HepG2 (cell line): Measurements from ENCODE around the gene GAL3ST2. TPM values are rescaled to one million over a fixed set of nuclear protein-coding genes. Genes with fewer than 3 reads are reported as not detected.

Source experiments
- ARNT ChIP-seq: fragments of 450-650 bp; IDR thresholded peaks from 2 replicates; pipeline ENCODE4 v1.6.1; 2017
- CENPT ChIP-seq: sonication (generic); formaldehyde crosslinking; IDR thresholded peaks from 2 replicates; pipeline ENCODE4 v1.8.0; 2022; ENCODE audit warnings: low read depth, mild to moderate bottlenecking, moderate library complexity, missing genetic modification reagents
- CERS6 ChIP-seq: sonication (generic); formaldehyde crosslinking; IDR thresholded peaks from 2 replicates; pipeline ENCODE4 v1.5.0; 2020; ENCODE audit warnings: missing genetic modification reagents
- DNMT3B ChIP-seq: conservative IDR thresholded peaks from 2 replicates; pipeline ENCODE4 v1.6.1; 2016; ENCODE audit warnings: missing biosample characterization, control low read depth
- DR1 ChIP-seq: sonication (generic); formaldehyde crosslinking; IDR thresholded peaks from 2 replicates; pipeline ENCODE4 v1.8.0; 2021; ENCODE audit warnings: mild to moderate bottlenecking, missing genetic modification reagents, inconsistent platforms
- ETV6 ChIP-seq: sonication (generic); formaldehyde crosslinking; conservative IDR thresholded peaks from 2 replicates; pipeline ENCODE4 v1.4.0; 2020; ENCODE audit warnings: missing genetic modification reagents
- FOXP4 ChIP-seq: sonication (generic); formaldehyde crosslinking; IDR thresholded peaks from 2 replicates; pipeline ENCODE4 v1.4.0; 2020; ENCODE audit warnings: missing genetic modification reagents
- HDAC6 ChIP-seq: fragments of 200-600 bp; sonication (generic); IDR thresholded peaks from 2 replicates; pipeline ENCODE4 v1.7.0; 2017; ENCODE audit warnings: mild to moderate bottlenecking, antibody characterized with exemption, low read length, low read depth
- HMGA1 ChIP-seq: sonication (generic); formaldehyde crosslinking; conservative IDR thresholded peaks from 2 replicates; pipeline ENCODE4 v1.4.0; 2020; ENCODE audit warnings: missing genetic modification reagents
- MXD4 ChIP-seq: IDR thresholded peaks from 2 replicates; pipeline ENCODE4 v1.6.1; 2016; ENCODE audit warnings: mild to moderate bottlenecking, missing biosample characterization, missing genetic modification reagents
- STAG1 ChIP-seq: sonication (generic); formaldehyde crosslinking; IDR thresholded peaks from 2 replicates; pipeline ENCODE4 v1.4.0; 2020; ENCODE audit warnings: missing genetic modification reagents
- STAT5B ChIP-seq: sonication (generic); formaldehyde crosslinking; IDR thresholded peaks from 2 replicates; pipeline ENCODE4 v1.4.0; 2020; ENCODE audit warnings: missing genetic modification reagents
- THYN1 ChIP-seq: sonication (generic); formaldehyde crosslinking; IDR thresholded peaks from 2 replicates; pipeline ENCODE4 v1.8.1; 2023; ENCODE audit warnings: low read depth, mild to moderate bottlenecking, moderate library complexity, missing genetic modification reagents, borderline replicate concordance
- U2AF1 ChIP-seq: fragments of 200-400 bp; formaldehyde crosslinking; optimal IDR thresholded peaks from 2 replicates; pipeline ENCODE3; 2017; ENCODE audit warnings: mild to moderate bottlenecking, low read depth, low read length
- YEATS2 ChIP-seq: sonication (generic); formaldehyde crosslinking; IDR thresholded peaks from 2 replicates; pipeline ENCODE4 v1.4.0; 2020; ENCODE audit warnings: missing genetic modification reagents, borderline replicate concordance
- ZBED4 ChIP-seq: sonication (generic); formaldehyde crosslinking; IDR thresholded peaks from 2 replicates; pipeline ENCODE4 v1.4.0; 2020; ENCODE audit warnings: missing genetic modification reagents, borderline replicate concordance
- ZNF124 ChIP-seq: sonication (generic); formaldehyde crosslinking; IDR thresholded peaks from 2 replicates; pipeline ENCODE4 v1.4.0; 2020; ENCODE audit warnings: missing genetic modification reagents
- ZNF382 ChIP-seq: sonication (generic); formaldehyde crosslinking; IDR thresholded peaks from 2 replicates; pipeline ENCODE4 v1.5.0; 2020; ENCODE audit warnings: missing genetic modification reagents, mild to moderate bottlenecking, borderline replicate concordance
- ZNF546 ChIP-seq: sonication (generic); formaldehyde crosslinking; conservative IDR thresholded peaks from 2 replicates; pipeline ENCODE4 v1.8.1; 2023; ENCODE audit warnings: mild to moderate bottlenecking, missing genetic modification reagents
- ZNF597 ChIP-seq: sonication (generic); formaldehyde crosslinking; IDR thresholded peaks from 2 replicates; pipeline ENCODE4 v1.5.0; 2020; ENCODE audit warnings: missing genetic modification reagents
- ZNF616 ChIP-seq: sonication (generic); formaldehyde crosslinking; IDR thresholded peaks from 2 replicates; pipeline ENCODE4 v1.5.0; 2020; ENCODE audit warnings: low read depth, mild to moderate bottlenecking, missing genetic modification reagents
- ZNF652 ChIP-seq: IDR thresholded peaks from 2 replicates; pipeline ENCODE4 v1.6.1; 2016; ENCODE audit warnings: low read depth, borderline replicate concordance
- ZNF878 ChIP-seq: sonication (generic); formaldehyde crosslinking; IDR thresholded peaks from 2 replicates; pipeline ENCODE4 v1.8.1; 2023; ENCODE audit warnings: mild to moderate bottlenecking, missing genetic modification reagents, moderate library complexity
- polyA plus RNA-seq, 8 experiments: library from polyadenylated mRNA; depleted of rRNA in 3 of 8; stranded (reverse) in 7 of 8; unstranded in 1 of 8; fragments of >200 nt; fragmentation: Illumina TruSeq in 4 of 8; extraction: Trizol in 4 of 8; gene quantifications; 2 replicates each; pipeline versions ENCODE4 v1.2.1 to v1.2.3, GENCODE V29; 2011 to 2016; ENCODE audit warnings: low read depth in 4 of 8, missing spikeins in 1 of 8, mixed read lengths in 1 of 8; ENCODE audit not compliant: insufficient read depth in 1 of 8
- total RNA-seq, 5 experiments: library from RNA; depleted of rRNA; stranded (reverse); fragments of >200 nt; fragmentation: Illumina TruSeq; extraction: Trizol; gene quantifications; 2 replicates each; pipeline ENCODE4 v1.2.3, GENCODE V29; 2016; ENCODE audit warnings: low read depth in 1 of 5

GAL3ST2 gene
- total and polyA plus RNA-seq, 2 of the 13 experiments (the other 11 are each of a cell fraction or from before 2014, with no cell fraction given): 0.17 to 0.20 TPM

- TF ChIP-seq DNMT3B (CRISPR knock-in tag) (0 out of 2 replicates have a peak, but pooled peaks have one; percentile 27), STAG1 (CRISPR knock-in tag) (no peak), ZNF124 (CRISPR knock-in tag) (no peak), ARNT (no peak), ZNF546 (CRISPR knock-in tag) (0 out of 2 replicates have a peak, but pooled peaks have one; percentile 68), ZNF597 (no peak), DR1 (CRISPR knock-in tag) (no peak), HMGA1 (CRISPR knock-in tag) (no peak), CERS6 (CRISPR knock-in tag) (no peak), STAT5B (CRISPR knock-in tag) (no peak), YEATS2 (CRISPR knock-in tag) (no peak), ETV6 (CRISPR knock-in tag) (no peak), HDAC6 (no peak), MXD4 (CRISPR knock-in tag) (no peak), THYN1 (CRISPR knock-in tag) (no peak), ZNF652 (CRISPR knock-in tag) (no peak), ZNF878 (CRISPR knock-in tag) (no peak), ZNF616 (no peak), ZBED4 (CRISPR knock-in tag) (no peak), ZNF382 (no peak), FOXP4 (no peak), U2AF1 (no peak), CENPT (CRISPR knock-in tag) (no peak)
Observed at GRCh38 chr2:241775223-241776177, 1.1 kb upstream of the GAL3ST2 start (continued).
